ENCODE measurements around the gene MNT. TPM values are rescaled to one million over a fixed set of nuclear protein-coding genes. Genes with fewer than 3 reads are reported as not detected.

The MNT gene
- polyA plus RNA-seq, 1 donor from 2014 or later, result 6.1 TPM

DNA sequence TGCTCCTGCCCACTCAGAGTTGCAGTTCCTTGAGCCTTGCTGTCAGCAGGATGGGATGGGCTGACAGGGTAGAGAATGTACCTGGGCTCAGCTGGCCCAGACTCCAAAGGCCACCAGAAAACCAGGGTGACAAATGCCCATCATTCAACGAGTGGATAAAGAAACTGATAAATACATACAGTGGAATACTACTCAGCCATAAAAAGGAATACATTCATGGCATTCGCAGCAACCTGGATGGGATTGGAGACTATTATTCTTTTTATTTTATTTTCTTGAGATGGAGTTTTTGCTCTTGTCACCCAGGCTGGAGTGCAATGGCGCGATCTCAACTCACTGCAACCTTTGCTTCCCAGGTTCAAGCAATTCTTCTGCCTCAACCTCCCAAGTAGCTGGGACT, 43.6 kb downstream of the MNT start:
- no peak overlapping the region for H2AFZ ChIP-seq (ENCODE audit: low read depth, low read length)
- TF ChIP-seq POLR2AphosphoS5 (IDR thresholded peaks at IDR 0.05) (no peak), SMC3 (conservative IDR thresholded peaks at IDR 0.05; ENCODE audit: poor library complexity) (no peak), MXI1 (conservative IDR thresholded peaks at IDR 0.05; ENCODE audit: poor library complexity, severe bottlenecking) (no peak), TAF1 (IDR thresholded peaks at IDR 0.05; ENCODE audit: low read depth) (no peak)
- H3K9me2 ChIP-seq (ENCODE audit: insufficient read depth, low read length), result no peaks in the 10 kb centered on the region
- H3K79me2 ChIP-seq (replicated peaks; ENCODE audit: insufficient read depth, low read length), result no peaks in the 10 kb centered on the region
- H3K27me3 ChIP-seq (ENCODE audit: insufficient read depth, low read depth, low read length), result no peaks in the 10 kb centered on the region
- H3F3A ChIP-seq (ENCODE audit: insufficient read depth, low read length, poor library complexity, severe bottlenecking), result no peaks in the 10 kb centered on the region
- H3K27ac ChIP-seq (ENCODE audit: low read length), result no peak overlapping the region
- H3K36me3 ChIP-seq (ENCODE audit: insufficient read depth, low read length), result no peaks in the 10 kb centered on the region
- no peaks in the 10 kb centered on the region for H3K9me3 ChIP-seq (ENCODE audit: low read length)
- H3K4me3 ChIP-seq (ENCODE audit: low read length), result no peak overlapping the region
- no peaks in the 10 kb centered on the region for H4K20me1 ChIP-seq (ENCODE audit: insufficient read depth)
- H3K9ac ChIP-seq (ENCODE audit: low read length), result no peak overlapping the region
- no peak overlapping the region for H3K4me2 ChIP-seq (ENCODE audit: low read length)

DNA sequence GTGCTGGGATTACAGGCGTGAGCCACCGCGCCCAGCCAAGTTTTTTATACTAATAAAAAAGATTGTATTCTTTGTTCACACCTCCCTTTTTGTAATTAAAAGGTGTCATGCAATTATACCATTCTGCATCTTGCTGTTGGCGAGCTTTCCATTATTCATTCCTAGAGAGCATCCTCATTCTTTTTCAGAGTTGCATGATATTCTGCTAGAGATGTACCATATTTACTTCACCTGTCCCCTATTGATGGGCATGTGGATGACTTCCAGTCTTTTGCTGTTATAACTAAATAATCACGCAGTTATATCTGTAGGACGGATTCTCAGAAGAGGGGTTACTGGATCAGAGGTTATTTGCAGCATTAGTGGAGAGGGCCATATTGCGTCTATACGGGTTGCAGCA, 46.5 kb downstream of the MNT start:
- Histone ChIP-seq H3K79me2 (replicated peaks; ENCODE audit: insufficient read depth, low read length) (no peaks in the 10 kb centered on the region), H3K4me3 (ENCODE audit: low read length) (no peak overlapping the region), H3K27ac (ENCODE audit: low read length) (no peak overlapping the region), H3K4me2 (ENCODE audit: low read length) (no peak overlapping the region), H3K36me3 (ENCODE audit: insufficient read depth, low read length) (no peaks in the 10 kb centered on the region), H3K27me3 (ENCODE audit: insufficient read depth, low read depth, low read length) (no peaks in the 10 kb centered on the region), H3K9me2 (ENCODE audit: insufficient read depth, low read length) (no peaks in the 10 kb centered on the region), H2AFZ (ENCODE audit: low read depth, low read length) (no peak overlapping the region), H3F3A (ENCODE audit: insufficient read depth, low read length, poor library complexity, severe bottlenecking) (no peaks in the 10 kb centered on the region), H3K9me3 (ENCODE audit: low read length) (no peaks in the 10 kb centered on the region), H4K20me1 (ENCODE audit: insufficient read depth) (no peaks in the 10 kb centered on the region), H3K9ac (ENCODE audit: low read length) (no peak overlapping the region)
- no peak for TF ChIP-seq TAF1 (IDR thresholded peaks at IDR 0.05; ENCODE audit: low read depth)
- TF ChIP-seq EP300 (conservative IDR thresholded peaks at IDR 0.05; ENCODE audit: poor library complexity, severe bottlenecking), result no peak
- no peak for TF ChIP-seq RAD21 (conservative IDR thresholded peaks at IDR 0.05)
- no peak for TF ChIP-seq POLR2AphosphoS5 (IDR thresholded peaks at IDR 0.05)
- no peak for TF ChIP-seq MXI1 (conservative IDR thresholded peaks at IDR 0.05; ENCODE audit: poor library complexity, severe bottlenecking)
- TF ChIP-seq, protein P1, sequence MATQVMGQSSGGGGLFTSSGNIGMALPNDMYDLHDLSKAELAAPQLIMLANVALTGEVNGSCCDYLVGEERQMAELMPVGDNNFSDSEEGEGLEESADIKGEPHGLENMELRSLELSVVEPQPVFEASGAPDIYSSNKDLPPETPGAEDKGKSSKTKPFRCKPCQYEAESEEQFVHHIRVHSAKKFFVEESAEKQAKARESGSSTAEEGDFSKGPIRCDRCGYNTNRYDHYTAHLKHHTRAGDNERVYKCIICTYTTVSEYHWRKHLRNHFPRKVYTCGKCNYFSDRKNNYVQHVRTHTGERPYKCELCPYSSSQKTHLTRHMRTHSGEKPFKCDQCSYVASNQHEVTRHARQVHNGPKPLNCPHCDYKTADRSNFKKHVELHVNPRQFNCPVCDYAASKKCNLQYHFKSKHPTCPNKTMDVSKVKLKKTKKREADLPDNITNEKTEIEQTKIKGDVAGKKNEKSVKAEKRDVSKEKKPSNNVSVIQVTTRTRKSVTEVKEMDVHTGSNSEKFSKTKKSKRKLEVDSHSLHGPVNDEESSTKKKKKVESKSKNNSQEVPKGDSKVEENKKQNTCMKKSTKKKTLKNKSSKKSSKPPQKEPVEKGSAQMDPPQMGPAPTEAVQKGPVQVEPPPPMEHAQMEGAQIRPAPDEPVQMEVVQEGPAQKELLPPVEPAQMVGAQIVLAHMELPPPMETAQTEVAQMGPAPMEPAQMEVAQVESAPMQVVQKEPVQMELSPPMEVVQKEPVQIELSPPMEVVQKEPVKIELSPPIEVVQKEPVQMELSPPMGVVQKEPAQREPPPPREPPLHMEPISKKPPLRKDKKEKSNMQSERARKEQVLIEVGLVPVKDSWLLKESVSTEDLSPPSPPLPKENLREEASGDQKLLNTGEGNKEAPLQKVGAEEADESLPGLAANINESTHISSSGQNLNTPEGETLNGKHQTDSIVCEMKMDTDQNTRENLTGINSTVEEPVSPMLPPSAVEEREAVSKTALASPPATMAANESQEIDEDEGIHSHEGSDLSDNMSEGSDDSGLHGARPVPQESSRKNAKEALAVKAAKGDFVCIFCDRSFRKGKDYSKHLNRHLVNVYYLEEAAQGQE (IDR thresholded peaks at IDR 0.05; ENCODE audit: borderline replicate concordance), result no peak
- no peak for TF ChIP-seq SMC3 (conservative IDR thresholded peaks at IDR 0.05; ENCODE audit: poor library complexity)
- no peak for TF ChIP-seq EZH2 (IDR thresholded peaks at IDR 0.05; ENCODE audit: borderline replicate concordance, insufficient read depth, low read length, poor library complexity, severe bottlenecking)
- TF ChIP-seq, protein P2, sequence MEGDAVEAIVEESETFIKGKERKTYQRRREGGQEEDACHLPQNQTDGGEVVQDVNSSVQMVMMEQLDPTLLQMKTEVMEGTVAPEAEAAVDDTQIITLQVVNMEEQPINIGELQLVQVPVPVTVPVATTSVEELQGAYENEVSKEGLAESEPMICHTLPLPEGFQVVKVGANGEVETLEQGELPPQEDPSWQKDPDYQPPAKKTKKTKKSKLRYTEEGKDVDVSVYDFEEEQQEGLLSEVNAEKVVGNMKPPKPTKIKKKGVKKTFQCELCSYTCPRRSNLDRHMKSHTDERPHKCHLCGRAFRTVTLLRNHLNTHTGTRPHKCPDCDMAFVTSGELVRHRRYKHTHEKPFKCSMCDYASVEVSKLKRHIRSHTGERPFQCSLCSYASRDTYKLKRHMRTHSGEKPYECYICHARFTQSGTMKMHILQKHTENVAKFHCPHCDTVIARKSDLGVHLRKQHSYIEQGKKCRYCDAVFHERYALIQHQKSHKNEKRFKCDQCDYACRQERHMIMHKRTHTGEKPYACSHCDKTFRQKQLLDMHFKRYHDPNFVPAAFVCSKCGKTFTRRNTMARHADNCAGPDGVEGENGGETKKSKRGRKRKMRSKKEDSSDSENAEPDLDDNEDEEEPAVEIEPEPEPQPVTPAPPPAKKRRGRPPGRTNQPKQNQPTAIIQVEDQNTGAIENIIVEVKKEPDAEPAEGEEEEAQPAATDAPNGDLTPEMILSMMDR (IDR thresholded peaks at IDR 0.05; ENCODE audit: poor library complexity, severe bottlenecking), result no peak

DNA sequence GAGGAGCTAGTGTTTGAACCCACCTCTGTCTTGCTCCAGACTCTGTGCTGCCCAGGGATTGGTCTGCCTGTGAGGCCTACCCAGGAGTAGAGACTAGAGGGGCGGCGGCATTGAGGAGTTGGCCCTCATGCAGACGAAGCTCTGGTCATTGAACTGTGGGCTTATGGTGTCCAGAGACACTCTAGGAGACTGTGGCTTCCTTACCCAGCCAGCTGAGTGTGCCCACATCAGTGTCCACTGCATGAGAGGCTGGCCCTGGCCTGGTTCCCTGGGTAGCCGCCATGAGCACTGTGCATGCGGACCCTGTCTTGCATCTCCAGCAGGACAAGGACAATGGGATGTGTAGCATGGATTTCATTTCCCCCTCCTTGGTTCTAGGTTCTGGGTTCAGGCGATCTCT, 49.6 kb downstream of the MNT start:
- no peaks in the 10 kb centered on the region for H3K27me3 ChIP-seq (ENCODE audit: insufficient read depth, low read depth, low read length)
- H3K4me3 ChIP-seq (ENCODE audit: low read length), result no peak overlapping the region
- H3F3A ChIP-seq (ENCODE audit: insufficient read depth, low read length, poor library complexity, severe bottlenecking), result no peaks in the 10 kb centered on the region
- H4K20me1 ChIP-seq (ENCODE audit: insufficient read depth), result no peaks in the 10 kb centered on the region
- no peaks in the 10 kb centered on the region for H3K9me2 ChIP-seq (ENCODE audit: insufficient read depth, low read length)
- no peak overlapping the region for H3K4me2 ChIP-seq (ENCODE audit: low read length)
- H2AFZ ChIP-seq (ENCODE audit: low read depth, low read length), result no peak overlapping the region
- no peaks in the 10 kb centered on the region for H3K36me3 ChIP-seq (ENCODE audit: insufficient read depth, low read length)
- TF ChIP-seq, protein P2 (IDR thresholded peaks at IDR 0.05; ENCODE audit: poor library complexity, severe bottlenecking), result no peak
- TF ChIP-seq MXI1 (conservative IDR thresholded peaks at IDR 0.05; ENCODE audit: poor library complexity, severe bottlenecking) (no peak), TAF1 (IDR thresholded peaks at IDR 0.05; ENCODE audit: low read depth) (no peak), SMC3 (conservative IDR thresholded peaks at IDR 0.05; ENCODE audit: poor library complexity) (no peak), RAD21 (conservative IDR thresholded peaks at IDR 0.05) (no peak)
- no peaks in the 10 kb centered on the region for H3K79me2 ChIP-seq (replicated peaks; ENCODE audit: insufficient read depth, low read length)
- H3K9me3 ChIP-seq (ENCODE audit: low read length), result no peaks in the 10 kb centered on the region
- H3K27ac ChIP-seq (ENCODE audit: low read length), result no peak overlapping the region
- H3K9ac ChIP-seq (ENCODE audit: low read length), result no peak overlapping the region

All from neural cell (in vitro differentiated cells).